GM19455 (cell line): Measurements from ENCODE around the gene ACSBG1.
"Not testable (repeated sequence)": the region's sequence is repeated elsewhere in the genome, so short reads cannot be mapped to it uniquely, and the experiment has no call there.

Experiments used
- ATAC-seq: cut with Tn5 transposase; IDR thresholded peaks from one replicate; pipeline ENCODE4 v1.9.1; 2021; ENCODE audit not compliant: unreplicated experiment

The ACSBG1 gene

GRCh38 chr15:78251136-78251535 is 16.8 kb upstream of the ACSBG1 start:
- ATAC-seq, result no peak

- no peak for ATAC-seq
Observed at GRCh38 chr15:78249131-78249530, 14.8 kb upstream of the ACSBG1 start.

GRCh38 chr15:78247911-78248310 is 13.5 kb upstream of the ACSBG1 start:
- ATAC-seq, result no peak

DNA sequence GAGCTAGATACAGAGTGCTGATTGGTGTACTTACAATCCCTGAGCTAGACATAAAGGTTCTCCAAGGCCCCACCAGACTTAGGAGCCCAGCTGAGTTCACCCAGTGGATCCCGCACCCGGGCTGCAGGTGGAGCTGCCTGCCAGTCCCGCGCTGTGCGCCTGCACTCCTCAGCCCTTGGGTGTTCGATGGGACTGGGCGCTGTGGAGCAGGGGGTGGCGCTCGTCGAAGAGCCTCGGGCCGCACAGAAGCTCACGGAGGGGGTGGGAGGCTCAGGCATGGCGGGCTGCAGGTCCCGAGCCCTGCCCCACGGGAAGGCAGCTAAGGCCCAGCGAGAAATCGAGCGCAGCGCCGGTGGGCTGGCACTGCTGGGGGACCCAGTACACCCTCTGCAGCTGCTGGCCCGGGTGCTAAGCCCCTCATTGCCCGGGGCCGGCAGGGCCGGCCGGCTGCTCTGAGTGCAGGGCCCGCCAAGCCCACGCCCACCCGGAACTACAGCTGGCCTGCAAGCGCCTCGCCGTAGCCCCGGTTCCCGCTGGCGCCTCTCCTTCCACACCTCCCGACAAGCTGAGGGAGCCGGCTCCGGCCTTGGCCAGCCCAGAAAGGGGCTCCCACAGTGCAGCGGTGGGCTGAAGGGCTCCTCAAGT is 11.7 kb upstream of the ACSBG1 start:
- ATAC-seq, result not testable (repeated sequence)

- ATAC-seq, result not testable (repeated sequence)
Observed at GRCh38 chr15:78245392-78245791, 11.0 kb upstream of the ACSBG1 start.

DNA sequence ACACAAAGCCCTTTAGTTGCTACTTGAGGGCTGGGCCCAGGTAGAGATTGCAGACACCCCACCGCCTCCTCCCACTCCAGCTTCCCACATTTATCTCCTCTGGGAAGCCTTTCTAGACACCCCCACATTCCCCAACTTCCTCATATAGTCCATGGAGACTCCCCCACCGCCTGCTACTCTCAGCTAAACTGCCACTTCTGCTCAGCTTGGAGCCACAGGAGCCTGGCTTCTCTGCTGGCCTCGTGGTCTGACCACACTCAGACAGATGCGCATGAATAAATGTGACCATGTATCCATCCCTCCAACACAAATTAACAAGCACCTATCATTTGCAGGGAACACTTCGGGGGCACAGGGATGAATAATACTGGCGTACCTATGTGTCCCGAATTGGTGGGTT is 10.5 kb upstream of the ACSBG1 start:
- ATAC-seq, result no peak

- no peak for ATAC-seq
Observed at GRCh38 chr15:78244101-78244500, 9.7 kb upstream of the ACSBG1 start.

DNA sequence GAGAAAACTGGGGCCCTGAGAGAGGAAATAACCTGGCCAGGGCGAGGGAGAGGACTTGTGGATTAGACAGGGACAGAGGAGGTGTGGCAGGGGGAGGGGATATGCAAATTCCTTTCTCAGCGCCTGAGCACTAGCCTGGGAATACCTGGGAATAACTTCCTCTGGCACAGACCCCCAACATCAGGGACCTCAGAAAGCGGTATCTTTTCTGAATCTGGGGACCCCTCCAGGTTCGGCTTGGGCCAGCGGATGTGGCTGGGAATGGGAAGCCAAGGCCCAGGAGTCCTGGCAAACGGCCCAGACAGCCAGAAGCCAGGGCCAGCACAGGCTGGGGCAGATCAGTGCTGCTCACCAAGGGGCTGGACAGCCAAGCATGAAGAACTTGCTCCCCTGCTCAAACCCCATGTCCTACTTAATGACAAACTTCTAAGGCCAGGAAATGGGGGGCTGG is 9.2 kb upstream of the ACSBG1 start:
- no peak for ATAC-seq

GRCh38 chr15:78243058-78243457 is 8.7 kb upstream of the ACSBG1 start:
- no peak for ATAC-seq

DNA sequence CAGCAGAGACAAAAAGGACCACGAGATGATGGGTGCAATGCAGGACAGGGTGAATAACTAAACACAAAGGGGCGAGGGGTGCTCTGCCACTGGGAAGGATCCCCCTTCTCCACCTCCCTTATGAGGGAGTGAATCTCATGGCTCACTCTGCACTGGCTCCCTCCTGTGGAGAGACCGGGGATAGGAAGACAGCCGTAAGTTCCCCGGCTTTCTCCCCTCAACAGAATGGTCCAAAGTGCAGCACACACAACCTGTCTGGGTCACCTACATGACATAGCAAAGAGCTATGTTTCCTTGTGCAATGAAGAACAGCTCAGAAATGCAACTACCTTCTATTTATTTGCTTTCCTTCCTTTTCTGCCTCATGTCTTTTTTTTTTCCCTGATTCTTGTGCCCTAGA is 7.8 kb upstream of the ACSBG1 start:
- no peak for ATAC-seq

GRCh38 chr15:78241017-78241416 is 6.7 kb upstream of the ACSBG1 start:
- ATAC-seq, result no peak

DNA sequence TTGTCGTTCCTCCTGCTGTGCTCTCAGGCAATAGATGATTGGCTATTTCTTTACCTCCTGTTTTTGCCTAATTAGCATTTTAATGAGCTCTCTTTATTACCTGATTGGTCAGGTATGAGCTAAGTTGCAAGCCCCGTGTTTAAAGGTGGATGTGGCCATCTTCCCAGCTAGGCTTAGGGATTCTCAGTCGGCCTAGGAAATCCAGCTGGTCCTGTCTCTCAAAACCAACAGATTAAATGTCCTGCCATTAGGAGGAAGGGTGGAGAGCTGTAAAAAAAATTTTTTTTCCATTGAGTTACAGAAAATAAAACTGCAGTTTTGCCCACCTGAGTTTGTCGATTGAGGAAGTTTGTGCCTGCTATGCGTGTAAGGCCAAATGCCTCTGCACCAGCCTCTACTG is 5.4 kb upstream of the ACSBG1 start:
- ATAC-seq, result no peak

DNA sequence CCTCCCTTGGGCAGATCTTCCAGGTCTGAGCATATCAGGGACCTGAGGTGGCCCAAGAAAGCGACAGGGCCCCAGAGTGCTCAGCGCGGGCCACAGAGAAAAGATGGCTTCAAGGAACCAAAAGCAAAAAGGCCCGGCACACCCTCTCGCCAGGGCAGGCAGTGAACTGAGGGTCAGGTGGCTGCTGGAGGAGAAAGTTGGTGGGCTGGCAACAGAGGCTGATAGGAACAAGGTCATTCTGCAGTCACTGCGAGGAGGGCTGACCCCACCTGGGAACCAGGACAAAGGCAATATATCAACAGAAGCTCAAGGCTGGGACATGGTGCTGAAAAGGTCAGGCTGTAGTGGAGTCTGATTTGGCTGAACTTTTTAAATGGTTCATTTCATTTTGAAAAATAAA is 2.8 kb upstream of the ACSBG1 start:
- ATAC-seq, result no peak

DNA sequence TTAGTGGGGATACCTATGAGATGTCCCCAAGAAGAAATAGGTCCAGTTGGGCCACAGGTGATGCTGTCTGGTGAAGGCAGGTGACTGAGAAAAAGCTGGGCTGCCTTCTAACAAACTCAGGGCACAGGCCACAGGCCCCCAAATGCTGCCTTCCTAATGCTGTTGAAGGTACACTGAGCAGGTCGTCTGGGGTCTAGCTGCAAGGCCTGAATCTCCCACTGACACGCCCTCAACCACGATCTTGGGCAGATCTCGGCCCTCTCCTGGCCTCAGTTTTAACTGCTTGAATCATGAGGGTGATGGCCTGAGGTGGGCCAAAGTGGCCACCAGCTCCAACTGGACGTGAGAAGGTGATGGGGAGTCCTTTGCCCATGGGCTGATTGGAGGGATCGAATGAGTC is 2.1 kb upstream of the ACSBG1 start:
- ATAC-seq, result no peak

- no peak for ATAC-seq
Observed at GRCh38 chr15:78233496-78233895, 869 bp downstream of the ACSBG1 start.

GRCh38 chr15:78232951-78233350 is 1.4 kb downstream of the ACSBG1 start:
- ATAC-seq, result no peak

DNA sequence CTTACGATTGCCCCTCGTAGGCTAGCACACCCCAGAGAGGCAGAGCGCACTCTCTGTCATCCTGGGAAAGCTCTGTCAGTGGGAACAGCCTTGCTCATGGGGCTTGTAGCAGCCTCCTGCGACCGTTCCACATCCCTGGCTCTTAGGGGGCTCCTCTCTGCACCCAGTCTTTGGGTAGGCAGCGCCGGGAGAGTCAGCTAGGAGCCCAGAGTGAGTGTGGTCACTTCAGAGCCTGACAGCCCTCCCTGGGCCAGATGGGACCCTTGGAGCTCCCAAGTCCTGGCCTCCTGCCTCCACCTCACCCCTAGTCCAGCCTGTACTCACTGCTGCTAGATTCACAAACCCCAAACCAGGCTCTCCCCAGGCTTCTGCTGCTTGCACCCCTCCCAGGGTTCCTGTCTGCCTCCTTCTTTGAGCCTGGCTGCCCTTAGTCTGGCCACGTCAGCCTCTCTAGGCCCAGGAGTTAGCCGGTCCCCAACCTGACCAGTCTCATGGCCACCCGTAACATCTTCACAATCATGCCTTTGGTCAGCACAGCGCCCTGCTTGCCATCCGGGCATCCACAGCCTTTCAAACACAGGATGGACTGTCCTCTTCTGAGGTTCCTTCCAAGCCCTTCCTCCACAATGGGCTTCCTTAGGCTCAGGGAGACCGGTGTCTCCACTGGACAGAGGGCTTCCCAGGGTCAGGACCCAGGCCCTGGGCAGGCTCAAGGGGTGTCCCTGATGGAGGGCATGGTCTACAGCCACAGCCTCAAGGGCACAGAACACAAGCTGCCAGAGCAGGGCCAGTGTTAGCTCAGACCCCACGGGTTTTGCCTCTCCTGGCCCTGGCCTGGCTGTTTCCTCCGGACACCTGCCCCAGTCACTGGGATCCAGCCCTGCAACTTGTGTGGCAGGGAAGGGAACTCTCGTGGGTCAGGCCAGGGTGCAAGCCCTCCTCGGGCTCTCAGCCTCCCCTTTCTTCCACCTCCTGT is 4.6 kb downstream of the ACSBG1 start:
- ATAC-seq, result no peak

DNA sequence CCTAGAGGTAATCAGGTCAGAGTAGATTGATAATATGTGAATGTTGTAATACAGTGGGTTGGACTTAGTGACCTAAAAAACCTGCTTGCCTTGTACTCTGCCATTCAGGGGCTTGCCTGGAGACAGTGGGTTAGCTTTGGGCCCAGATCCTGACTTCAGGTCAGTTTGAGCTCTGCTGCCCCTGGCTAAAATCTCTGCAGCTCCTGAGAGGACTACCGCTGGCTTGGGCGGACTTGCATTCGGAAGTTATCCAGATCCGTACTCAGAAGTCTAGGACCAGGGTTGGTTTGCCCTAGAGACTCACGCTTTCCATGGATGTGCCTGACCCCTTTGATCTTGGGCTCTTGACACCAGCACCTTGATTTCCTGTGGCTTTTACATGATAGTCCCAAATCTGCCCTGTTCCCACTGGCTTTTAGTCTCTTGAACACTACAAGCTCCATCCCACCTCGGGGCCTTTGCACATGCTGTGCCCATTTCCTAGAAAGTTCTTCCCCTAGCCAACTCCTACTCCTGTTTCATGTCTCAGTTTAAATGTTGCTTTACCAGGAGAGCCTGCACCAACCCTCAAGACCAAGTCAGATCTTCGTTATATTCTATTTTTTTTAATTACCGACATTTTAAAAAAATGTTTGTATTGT is 5.9 kb downstream of the ACSBG1 start:
- no peak for ATAC-seq

- ATAC-seq, result no peak
Observed at GRCh38 chr15:78225783-78226541, 8.4 kb downstream of the ACSBG1 start.

DNA sequence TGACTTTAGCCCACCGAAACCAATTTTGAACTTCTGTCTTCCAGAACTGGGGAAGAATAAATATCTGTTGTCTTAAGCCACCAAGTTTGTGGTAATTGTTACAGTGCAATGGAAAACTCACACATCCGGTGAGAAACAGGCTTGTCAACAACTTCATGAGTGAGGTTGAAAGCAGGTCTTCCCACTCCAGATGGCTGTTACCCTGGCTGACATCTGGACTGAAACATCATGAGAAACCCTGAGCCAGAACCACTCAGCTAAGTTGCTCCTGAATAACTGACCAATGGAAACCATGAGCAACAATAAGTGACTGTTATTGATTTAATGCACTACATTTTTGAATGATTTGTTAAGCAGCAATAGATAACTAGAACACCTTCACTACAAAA is 10.3 kb downstream of the ACSBG1 start:
- ATAC-seq, result no peak

DNA sequence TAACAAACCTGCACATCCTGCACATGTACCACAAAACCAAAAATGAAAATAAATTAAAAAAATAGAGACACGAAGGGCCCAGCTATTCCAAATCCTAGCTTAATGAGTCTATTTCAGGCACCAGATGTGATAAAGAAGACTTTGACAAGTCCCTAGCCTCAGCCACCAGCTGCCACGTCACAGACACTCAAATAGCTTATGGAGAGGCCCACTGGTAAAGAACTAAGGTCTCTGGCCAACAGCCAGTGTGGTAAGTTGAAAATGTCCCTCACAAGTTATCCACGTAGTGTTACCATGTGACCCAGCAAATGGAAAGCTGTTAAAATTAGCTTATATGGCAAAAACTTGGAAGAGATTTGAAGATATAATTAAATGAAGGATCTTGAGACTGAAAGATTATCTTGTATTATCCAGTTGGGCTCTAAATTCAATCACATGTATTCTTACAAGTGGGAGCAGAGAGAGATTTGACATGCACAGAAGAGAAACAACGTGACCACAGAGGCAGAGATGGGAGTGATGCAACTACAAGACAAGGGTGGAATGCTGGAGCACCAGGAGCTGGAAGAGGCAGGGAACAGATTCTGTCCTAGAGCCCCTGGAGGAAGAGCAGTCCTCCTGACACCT is 10.9 kb downstream of the ACSBG1 start:
- no peak for ATAC-seq
